IMR-90 (cell line): ENCODE measurements around the gene NOL4L. TPM values are rescaled to one million over a fixed set of nuclear protein-coding genes. Genes with fewer than 3 reads are reported as not detected.

Experiments
- ATAC-seq: fragments of 200-7000 bp; cut with Tn5 transposase; 2 replicates; pipeline ENCODE4 v1.9.1; 2020; ENCODE audit warnings: low read depth, mild to moderate bottlenecking, moderate library complexity
- BruUV-seq: library from RNA; stranded (reverse); fragments of 400-500 nt; replicated peaks from 2 replicates; lab custom pipeline; 2021; lab: Mats Ljungman, UMichigan
- CTCF ChIA-PET: fragments of 300-600 bp; formaldehyde crosslinking; extraction: SDS; loops from one replicate; lab custom pipeline; 2021; ENCODE audit warnings: antibody characterized with exemption; lab: Yijun Ruan, JAX
- POLR2A ChIA-PET: fragments of 300-600 bp; sonication (Branson Sonifier 250); formaldehyde crosslinking; loops from one replicate; lab custom pipeline; 2022; ENCODE audit warnings: antibody characterized with exemption; ENCODE audit not compliant: unreplicated experiment; lab: Charles Lee
- DNase-seq: peaks from one replicate; pipeline ENCODE4 v3.0.0; 2013
- H2AFZ ChIP-seq: replicated peaks from 2 replicates; pipeline ENCODE3; 2013; ENCODE audit warnings: low read length, mild to moderate bottlenecking; ENCODE audit not compliant: poor library complexity
- H2AK5ac ChIP-seq: 2 replicates; pipeline ENCODE4 v1.6.1; 2013; ENCODE audit warnings: low read depth, low read length, inconsistent platforms
- H2AK9ac ChIP-seq: replicated peaks from 2 replicates; pipeline ENCODE3; 2013; ENCODE audit warnings: mild to moderate bottlenecking, low read depth, low read length, moderate library complexity; ENCODE audit not compliant: poor library complexity
- H2BK120ac ChIP-seq: 2 replicates; pipeline ENCODE4 v1.6.1; 2013; ENCODE audit warnings: low read depth, low read length, inconsistent platforms
- H2BK15ac ChIP-seq: 3 replicates; pipeline ENCODE4 v1.6.1; 2013; ENCODE audit warnings: low read depth, low read length, inconsistent platforms
- H2BK20ac ChIP-seq: 2 replicates; pipeline ENCODE4 v1.6.1; 2013; ENCODE audit warnings: low read depth, mild to moderate bottlenecking, inconsistent platforms, low read length, moderate library complexity
- H2BK5ac ChIP-seq: 2 replicates; pipeline ENCODE4 v1.6.1; 2013; ENCODE audit warnings: mild to moderate bottlenecking, low read depth, low read length, inconsistent platforms; ENCODE audit not compliant: poor library complexity, severe bottlenecking
- H3K14ac ChIP-seq: replicated peaks from 2 replicates; pipeline ENCODE4 v1.6.1; 2013; ENCODE audit warnings: low read depth, low read length, inconsistent platforms
- H3K18ac ChIP-seq: 2 replicates; pipeline ENCODE4 v1.6.1; 2013; ENCODE audit warnings: low read depth, low read length, control low read depth
- H3K23ac ChIP-seq: 2 replicates; pipeline ENCODE4 v1.6.1; 2013; ENCODE audit warnings: low read depth, low read length, inconsistent platforms
- H3K27ac ChIP-seq: 2 replicates; pipeline ENCODE4 v1.5.1; 2013; ENCODE audit warnings: mild to moderate bottlenecking, control low read depth, low read length; ENCODE audit not compliant: insufficient read depth
- H3K27me3 ChIP-seq: 2 replicates; pipeline ENCODE4 v1.6.1; 2013; ENCODE audit warnings: low read length; ENCODE audit not compliant: control insufficient read depth, insufficient read depth
- H3K36me3 ChIP-seq: 2 replicates; pipeline ENCODE4 v1.6.1; 2013; ENCODE audit warnings: low read length, mixed read lengths; ENCODE audit not compliant: control insufficient read depth, insufficient read depth
- H3K4ac ChIP-seq: 2 replicates; pipeline ENCODE4 v1.6.1; 2013; ENCODE audit warnings: low read depth, low read length, inconsistent platforms
- H3K4me1 ChIP-seq: 2 replicates; pipeline ENCODE4 v1.6.1; 2013; ENCODE audit warnings: low read length, mixed read lengths; ENCODE audit not compliant: control insufficient read depth, insufficient read depth
- H3K4me2 ChIP-seq: 2 replicates; pipeline ENCODE4 v1.6.1; 2013; ENCODE audit warnings: low read depth, mild to moderate bottlenecking, control low read depth, low read length, moderate library complexity
- H3K4me3 ChIP-seq: 2 replicates; pipeline ENCODE4 v1.5.1; 2013; ENCODE audit warnings: low read depth, mild to moderate bottlenecking, control low read depth, low read length, moderate library complexity; ENCODE audit not compliant: insufficient read depth
- H3K56ac ChIP-seq: 2 replicates; pipeline ENCODE4 v1.6.1; 2013; ENCODE audit warnings: low read length, inconsistent platforms; ENCODE audit not compliant: insufficient read depth; ENCODE audit errors: extremely low read depth
- H3K79me1 ChIP-seq, 2 experiments: 2 replicates each; pipeline ENCODE4 v1.6.1; 2013; ENCODE audit warnings: low read length in 2 of 2, inconsistent platforms in 1 of 2, low read depth in 1 of 2
- H3K9ac ChIP-seq: 2 replicates; pipeline ENCODE4 v1.6.1; 2013; ENCODE audit warnings: low read depth, low read length, control low read depth
- H3K9me1 ChIP-seq: 2 replicates; pipeline ENCODE4 v1.6.1; 2013; ENCODE audit warnings: low read length, inconsistent platforms; ENCODE audit not compliant: insufficient read depth
- H3K9me3 ChIP-seq: 2 replicates; pipeline ENCODE4 v1.6.1; 2013; ENCODE audit warnings: low read length; ENCODE audit not compliant: control insufficient read depth, insufficient read depth
- H4K20me1 ChIP-seq: 2 replicates; pipeline ENCODE4 v1.6.1; 2013; ENCODE audit warnings: low read length, inconsistent platforms; ENCODE audit not compliant: insufficient read depth
- H4K5ac ChIP-seq: 2 replicates; pipeline ENCODE4 v1.6.1; 2013; ENCODE audit warnings: mild to moderate bottlenecking, low read depth, low read length, control low read depth
- H4K8ac ChIP-seq, 2 experiments: 2 replicates each; pipeline ENCODE4 v1.6.1; 2013; ENCODE audit warnings: low read depth in 2 of 2, low read length in 2 of 2, control low read depth in 1 of 2, inconsistent platforms in 1 of 2
- H4K91ac ChIP-seq: 2 replicates; pipeline ENCODE4 v1.6.1; 2013; ENCODE audit warnings: low read depth, low read length, inconsistent platforms; ENCODE audit not compliant: insufficient read depth
- BHLHE40 ChIP-seq: fragments of 150-350 bp; IDR thresholded peaks from 2 replicates; pipeline ENCODE4 v1.6.1; 2016; ENCODE audit warnings: mild to moderate bottlenecking, low read depth, low read length
- CEBPB ChIP-seq: IDR thresholded peaks from 2 replicates; pipeline ENCODE4 v1.6.1; 2012; ENCODE audit warnings: low read depth, low read length, improper control_type of control experiment
- CHD1 ChIP-seq: IDR thresholded peaks from 2 replicates; pipeline ENCODE4 v1.6.1; 2012; ENCODE audit warnings: low read depth, low read length, improper control_type of control experiment
- ELK1 ChIP-seq: fragments of 150-350 bp; IDR thresholded peaks from 2 replicates; pipeline ENCODE4 v1.6.1; 2016; ENCODE audit warnings: low read depth, mild to moderate bottlenecking, low read length, moderate library complexity, borderline replicate concordance
- FOS ChIP-seq: fragments of 150-350 bp; IDR thresholded peaks from 2 replicates; pipeline ENCODE4 v1.6.1; 2016; ENCODE audit warnings: low read depth, low read length
- MAZ ChIP-seq: IDR thresholded peaks from 2 replicates; pipeline ENCODE4 v1.6.1; 2012; ENCODE audit warnings: low read depth, mild to moderate bottlenecking, low read length, improper control_type of control experiment, moderate library complexity, borderline replicate concordance
- MXI1 ChIP-seq: IDR thresholded peaks from 2 replicates; pipeline ENCODE4 v1.6.1; 2012; ENCODE audit warnings: low read depth, mild to moderate bottlenecking, low read length, moderate library complexity, borderline replicate concordance
- NFE2L2 ChIP-seq: fragments of 150-350 bp; IDR thresholded peaks from 2 replicates; pipeline ENCODE4 v1.6.1; 2016; ENCODE audit warnings: low read depth, mild to moderate bottlenecking, low read length
- POLR2A ChIP-seq: IDR thresholded peaks from 2 replicates; pipeline ENCODE4 v1.6.1; 2012; ENCODE audit warnings: mild to moderate bottlenecking, low read depth, low read length
- RAD21 ChIP-seq: IDR thresholded peaks from 2 replicates; pipeline ENCODE4 v1.6.1; 2012; ENCODE audit warnings: low read length, improper control_type of control experiment
- RCOR1 ChIP-seq: IDR thresholded peaks from 2 replicates; pipeline ENCODE4 v1.6.1; 2012; ENCODE audit warnings: mild to moderate bottlenecking, low read length, improper control_type of control experiment; ENCODE audit not compliant: insufficient replicate concordance
- RFX5 ChIP-seq: IDR thresholded peaks from 2 replicates; pipeline ENCODE4 v1.8.0; 2012; ENCODE audit warnings: low read depth, mild to moderate bottlenecking, low read length, moderate library complexity
- USF2 ChIP-seq: fragments of 150-350 bp; IDR thresholded peaks from 2 replicates; pipeline ENCODE4 v1.6.1; 2017; ENCODE audit warnings: mild to moderate bottlenecking, antibody characterized with exemption, low read length, low read depth
- WGBS, 2 experiments: methylation state at CpG; one replicate each; pipeline versions ENCODE4 v1.1.5 to v1.1.7; 2013; ENCODE audit warnings: missing lambda C conversion rate in 2 of 2; ENCODE audit not compliant: insufficient read length in 1 of 2; ENCODE audit errors: extremely low coverage in 2 of 2; 5-methylcytosine and 5-hydroxymethylcytosine counted together
- dilution Hi-C: fragments of 300-500 bp; cut with HindIII; formaldehyde crosslinking; loops from one replicate; pipeline ENCODE4 v1.14.3; 2018; ENCODE audit warnings: low sequenced_read_pairs; ENCODE audit not compliant: unreplicated experiment
- in situ Hi-C: fragments of 300-500 bp; cut with MboI; formaldehyde crosslinking; loops from 3 replicates; pipeline ENCODE4 v1.14.3; 2019; ENCODE audit warnings: low sequenced_read_pairs, inconsistent platforms, mixed read lengths
- intact Hi-C: fragments of 100-400 bp; cut with micrococcal nuclease; formaldehyde crosslinking; loops from 2 replicates; pipeline ENCODE4 v1.10.0; 2022
- polyA plus RNA-seq, 3 experiments: library from polyadenylated mRNA; depleted of rRNA; stranded (reverse); fragments of >200 nt; gene quantifications; 2 replicates each; pipeline ENCODE4 v1.2.3, GENCODE V29; 2012; ENCODE audit warnings: low replicate concordance in 1 of 3
- total RNA-seq: library from RNA; depleted of rRNA; stranded (reverse); fragments of >200 nt; gene quantifications from 2 replicates; pipeline ENCODE4 v1.2.3, GENCODE V29; 2012

Gene NOL4L
- total and polyA plus RNA-seq, 2 of the 4 experiments (the other 2 are of a cell fraction), result 4.7 to 13.3 TPM

- TF ChIP-seq MXI1, result no peak
Measured at GRCh38 chr20:32613192-32614053, 28.3 kb upstream of the NOL4L start (continued).

GRCh38 chr20:32612351-32613191, 27.4 kb upstream of the NOL4L start:
- Histone ChIP-seq H2BK20ac (no peak overlapping the region), H2BK5ac (no peak overlapping the region), H2BK120ac (no peak overlapping the region), H2BK15ac (no peak overlapping the region), H3K14ac (no peak overlapping the region), H2AFZ (no peak overlapping the region), H3K4me2 (no peak overlapping the region), H3K18ac (no peak overlapping the region), H4K8ac (no peak overlapping the region), H2AK5ac (no peak overlapping the region), H3K4ac (no peak overlapping the region), H3K9me3 (no peaks in the 10 kb centered on the region), H3K23ac (no peak overlapping the region), H3K4me1 (no peaks in the 10 kb centered on the region), H4K20me1 (no peaks in the 10 kb centered on the region; the same call in 1 of the 2 replicates), H4K91ac (no peak overlapping the region), H3K9me1 (no peaks in the 10 kb centered on the region), H3K56ac (no peak overlapping the region), H3K79me1 (no peaks in the 10 kb centered on the region), H3K9ac (no peak overlapping the region), H2AK9ac (no peak overlapping the region), H3K4me3 (no peak overlapping the region), H3K27me3 (peaks cover 54% of the 10 kb centered on the region), H4K5ac (no peak overlapping the region), H3K36me3 (no peaks in the 10 kb centered on the region), H3K27ac (no peak overlapping the region)
- ChIA-PET CTCF (no interaction called here), POLR2A (interaction anchor here (0.6 kb wide), 1 partner anchor 547 kb away, joined by 9 read pairs; no protein-coding TSS in a partner anchor)
- in situ Hi-C loops, result no loop called here
- no peak for DNase-seq
- intact Hi-C loops, result no loop called here
- no peak for ATAC-seq
- WGBS, 2 experiments, result no CpG with 5 or more reads among the region's 3 CpGs
- dilution Hi-C loops, result no loop called here
- BruUV-seq, result no TSS peak
- TF ChIP-seq NFE2L2 (no peak), CEBPB (no peak), MXI1 (no peak), USF2 (no peak), POLR2A (no peak), ELK1 (no peak), FOS (no peak), RCOR1 (no peak), MAZ (no peak), BHLHE40 (no peak), RAD21 (no peak), RFX5 (no peak), CHD1 (no peak)
